Transverse colon (tissue), 4 donors: ENCODE results near the gene DHH. TPM values are rescaled to one million over a fixed set of nuclear protein-coding genes. Genes with fewer than 3 reads are reported as not detected.

Source experiments
- DNase-seq: peaks from one replicate; pipeline ENCODE4 v3.0.0-alpha.2; 2019
- H3K27ac ChIP-seq, 4 donors: fragments of 200-600 bp; sonication (generic); 2 replicates each; pipeline ENCODE4 v1.5.1; 2016 to 2018; ENCODE audit warnings: inconsistent platforms in 4 of 4
- H3K27me3 ChIP-seq: fragments of 200-600 bp; sonication (generic); 2 replicates; pipeline ENCODE4 v1.5.1; 2017; ENCODE audit warnings: inconsistent platforms
- H3K36me3 ChIP-seq, 4 donors: fragments of 200-600 bp; sonication (generic); 2 replicates each; pipeline ENCODE4 v1.5.1; 2017 to 2019; ENCODE audit warnings: inconsistent platforms in 4 of 4
- H3K4me1 ChIP-seq, 4 donors: fragments of 200-600 bp; sonication (generic); 2 replicates each; pipeline ENCODE4 v1.5.1; 2017 to 2020; ENCODE audit warnings: inconsistent platforms in 4 of 4
- H3K4me3 ChIP-seq, 4 donors: fragments of 200-600 bp; sonication (generic); 1 replicate in 1 of 4; 2 replicates in 3 of 4; pipeline versions ENCODE4 v1.5.1 to v1.6.1; 2017 to 2019; ENCODE audit warnings: inconsistent platforms in 4 of 4
- H3K9me3 ChIP-seq, 2 donors: fragments of 200-600 bp; sonication (generic); 2 replicates each; pipeline ENCODE4 v1.5.1; 2017 to 2019; ENCODE audit warnings: inconsistent platforms in 2 of 2
- EP300 ChIP-seq: sonication (generic); formaldehyde crosslinking; IDR thresholded peaks from one replicate; pipeline ENCODE4 v1.6.1; 2017; ENCODE audit warnings: antibody characterized with exemption, low read depth
- POLR2A ChIP-seq: fragments of 450-650 bp; IDR thresholded peaks from one replicate; pipeline ENCODE4 v1.6.1; 2016; ENCODE audit warnings: antibody characterized with exemption, mild to moderate bottlenecking, moderate library complexity
- POLR2AphosphoS5 ChIP-seq, 3 donors: sonication (generic); formaldehyde crosslinking; IDR thresholded peaks; one replicate each; pipeline ENCODE4 v1.6.1; 2016; ENCODE audit warnings: antibody characterized with exemption in 3 of 3
- WGBS, 2 donors: methylation state at CpG; one replicate each; pipeline ENCODE4 v1.1.5; 2018; ENCODE audit warnings: low coverage in 1 of 2; 5-methylcytosine and 5-hydroxymethylcytosine counted together
- in situ Hi-C, 4 donors: fragments of 200-750 bp; cut with MboI; loops; one replicate each; pipeline versions ENCODE4 v1.15.0 to v1.15.1; 2017; ENCODE audit warnings: low sequenced_read_pairs in 3 of 4, low pct_ligation_motif_present in 1 of 4, low pct_unique_long_range_greater_than_20kb in 1 of 4
- intact Hi-C: fragments of 100-400 bp; cut with DNase I; formaldehyde crosslinking; loops from one replicate; pipeline ENCODE4 v1.15.1; 2023; ENCODE audit warnings: low total_unique reads
- total RNA-seq, 4 donors: library from RNA; depleted of rRNA; stranded (reverse); fragments of >200 nt; gene quantifications; one replicate each; pipeline ENCODE4 v1.1.0, GENCODE V29; 2016
- TF ChIP-seq, protein P1 (sequence below), 5 experiments: fragments of 200-600 bp in 3 of 5; fragments of 450-650 bp in 2 of 5; sonication (generic) in 3 of 5; IDR thresholded peaks; 1 replicate in 2 of 5; 2 replicates in 3 of 5; pipeline ENCODE4 v1.5.1; 2016 to 2017; ENCODE audit warnings: antibody characterized with exemption in 5 of 5, inconsistent platforms in 3 of 5, mild to moderate bottlenecking in 2 of 5, moderate library complexity in 1 of 5

DHH gene
- total RNA-seq, 4 donors from 2014 or later, result 0.27 to 0.32 TPM; not detected in 2

GRCh38 chr12:49098703-49099102, 4.1 kb upstream of the DHH start:
- no peaks in the 10 kb centered on the region for H3K9me3 ChIP-seq
- WGBS, 2 donors, result 92% methylated on average over 2 of the region's 2 CpGs
- H3K27me3 ChIP-seq, result peaks cover 13% of the 10 kb centered on the region
- in situ Hi-C loops, result loop anchor here in 2 of 4 donors (25.0 kb wide), 1 partner anchor 139 kb away; no protein-coding TSS in a partner anchor
- intact Hi-C loops, result no loop called here
- H3K4me3 ChIP-seq, result no peak overlapping the region
- H3K36me3 ChIP-seq, result peaks cover 0 to 48% (median 22%) of the 10 kb centered on the region in 4 donors
- DNase-seq, result no peak
- no peak overlapping the region for H3K27ac ChIP-seq
- peaks cover 10 to 13% (median 11%) of the 10 kb centered on the region in 4 donors for H3K4me1 ChIP-seq
- no peak for TF ChIP-seq POLR2A
- no peak for TF ChIP-seq POLR2AphosphoS5 (IDR thresholded peaks at IDR 0.05)
- TF ChIP-seq EP300, result no peak

GRCh38 chr12:49098035-49098451, 3.4 kb upstream of the DHH start:
- no peak for TF ChIP-seq EP300
- TF ChIP-seq, protein P1, sequence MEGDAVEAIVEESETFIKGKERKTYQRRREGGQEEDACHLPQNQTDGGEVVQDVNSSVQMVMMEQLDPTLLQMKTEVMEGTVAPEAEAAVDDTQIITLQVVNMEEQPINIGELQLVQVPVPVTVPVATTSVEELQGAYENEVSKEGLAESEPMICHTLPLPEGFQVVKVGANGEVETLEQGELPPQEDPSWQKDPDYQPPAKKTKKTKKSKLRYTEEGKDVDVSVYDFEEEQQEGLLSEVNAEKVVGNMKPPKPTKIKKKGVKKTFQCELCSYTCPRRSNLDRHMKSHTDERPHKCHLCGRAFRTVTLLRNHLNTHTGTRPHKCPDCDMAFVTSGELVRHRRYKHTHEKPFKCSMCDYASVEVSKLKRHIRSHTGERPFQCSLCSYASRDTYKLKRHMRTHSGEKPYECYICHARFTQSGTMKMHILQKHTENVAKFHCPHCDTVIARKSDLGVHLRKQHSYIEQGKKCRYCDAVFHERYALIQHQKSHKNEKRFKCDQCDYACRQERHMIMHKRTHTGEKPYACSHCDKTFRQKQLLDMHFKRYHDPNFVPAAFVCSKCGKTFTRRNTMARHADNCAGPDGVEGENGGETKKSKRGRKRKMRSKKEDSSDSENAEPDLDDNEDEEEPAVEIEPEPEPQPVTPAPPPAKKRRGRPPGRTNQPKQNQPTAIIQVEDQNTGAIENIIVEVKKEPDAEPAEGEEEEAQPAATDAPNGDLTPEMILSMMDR (IDR thresholded peaks at IDR 0.05), result peak; percentile 65 to 84 (median 75)
- DNase-seq, result peak; percentile 54
- Histone ChIP-seq H3K4me3 (no peak overlapping the region), H3K36me3 (peaks cover 0 to 45% (median 20%) of the 10 kb centered on the region in 4 donors), H3K9me3 (no peaks in the 10 kb centered on the region), H3K27me3 (peaks cover 20% of the 10 kb centered on the region), H3K27ac (no peak overlapping the region), H3K4me1 (peaks cover 11 to 14% (median 13%) of the 10 kb centered on the region in 4 donors)
- 56 to 100% methylated on average over 1 to 3 of the region's 4 CpGs for WGBS, 2 donors
- in situ Hi-C loops (loop anchor here in 2 of 4 donors (25.0 kb wide), 1 partner anchor 139 kb away; no protein-coding TSS in a partner anchor), intact Hi-C loops (no loop called here)

GRCh38 chr12:49097381-49097780, 2.8 kb upstream of the DHH start:
- Histone ChIP-seq H3K4me1 (peaks cover 11 to 18% (median 15%) of the 10 kb centered on the region in 4 donors), H3K27ac (no peak overlapping the region), H3K9me3 (no peaks in the 10 kb centered on the region), H3K4me3 (no peak overlapping the region), H3K36me3 (peaks cover 0 to 38% (median 17%) of the 10 kb centered on the region in 4 donors), H3K27me3 (peaks cover 26% of the 10 kb centered on the region)
- WGBS, 2 donors, result 89 to 96% methylated on average over 3 of the region's 3 CpGs
- TF ChIP-seq POLR2A, result no peak
- TF ChIP-seq EP300, result no peak
- TF ChIP-seq, protein P1 (IDR thresholded peaks at IDR 0.05), result no peak
- no peak for TF ChIP-seq POLR2AphosphoS5 (IDR thresholded peaks at IDR 0.05)
- intact Hi-C loops, result no loop called here
- in situ Hi-C loops, result loop anchor here in 2 of 4 donors (25.0 kb wide), 1 partner anchor 140 kb away; no protein-coding TSS in a partner anchor
- no peak for DNase-seq

DNA sequence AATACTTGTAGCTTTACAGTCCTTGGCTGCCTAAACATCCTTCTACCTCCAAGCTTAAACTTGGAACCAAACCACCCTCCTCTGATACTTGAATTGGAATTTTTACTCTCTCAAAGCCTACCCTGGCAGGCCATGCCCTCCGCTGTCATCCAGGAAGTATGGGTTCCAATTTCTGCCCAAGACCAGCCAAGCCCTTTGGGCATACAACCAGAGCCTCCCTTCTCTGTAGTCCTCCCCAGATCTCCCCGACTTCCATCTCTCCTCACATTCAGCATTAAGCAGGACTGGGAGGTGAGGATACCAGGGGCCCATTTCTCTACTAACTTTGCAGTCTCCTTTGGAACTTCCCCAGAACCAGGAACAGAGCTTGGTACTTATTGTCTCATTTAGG, 369 bp upstream of the DHH start:
- H3K4me3 ChIP-seq, result no peak overlapping the region
- peaks cover 50% of the 10 kb centered on the region for H3K27me3 ChIP-seq
- peaks cover 24 to 41% (median 28%) of the 10 kb centered on the region in 4 donors for H3K4me1 ChIP-seq
- 67 to 68% methylated on average over 1 to 2 of the region's 2 CpGs for WGBS, 2 donors
- no peaks in the 10 kb centered on the region for H3K9me3 ChIP-seq
- DNase-seq, result no peak
- peaks cover 0 to 14% (median 4%) of the 10 kb centered on the region in 4 donors for H3K36me3 ChIP-seq
- intact Hi-C loops, result no loop called here
- in situ Hi-C loops, result loop anchor here in 2 of 4 donors (25.0 kb wide), 1 partner anchor 142 kb away; no protein-coding TSS in a partner anchor
- no peak overlapping the region for H3K27ac ChIP-seq
- no peak for TF ChIP-seq POLR2AphosphoS5 (IDR thresholded peaks at IDR 0.05)

GRCh38 chr12:49093792-49094159, 825 bp downstream of the DHH start:
- Histone ChIP-seq H3K27me3 (peaks cover 62% of the 10 kb centered on the region), H3K27ac (no peak overlapping the region), H3K36me3 (peaks cover 0 to 9% (median 0%) of the 10 kb centered on the region in 4 donors), H3K9me3 (no peaks in the 10 kb centered on the region), H3K4me1 (peaks cover 32 to 47% (median 35%) of the 10 kb centered on the region in 4 donors), H3K4me3 (peak overlapping the region in 2 of 4 donors; percentile 7 to 29)
- no peak for DNase-seq
- TF ChIP-seq, protein P1 (IDR thresholded peaks at IDR 0.05), result no peak
- no peak for TF ChIP-seq POLR2A
- TF ChIP-seq EP300, result no peak
- no peak for TF ChIP-seq POLR2AphosphoS5 (IDR thresholded peaks at IDR 0.05)
- in situ Hi-C loops, result loop anchor here in 2 of 4 donors (25.0 kb wide), 1 partner anchor 144 kb away; no protein-coding TSS in a partner anchor
- 0 to 5% methylated on average over 1 to 9 of the region's 9 CpGs for WGBS, 2 donors
- intact Hi-C loops, result no loop called here
